CD4-positive, alpha-beta T cell treated with Interleukin-17A for 1 hour (primary cell): ENCODE measurements around the gene ANKRD34C.

Experiments
- DNase-seq: peaks from one replicate; pipeline ENCODE4 v3.0.0-alpha.2; 2020

The ANKRD34C gene

GRCh38 chr15:79282371-79283251, at the start of gene ANKRD34C:
ANKRD34C (plus strand) TSS chr15:79282722; CDS start chr15:79293285, 10,563 bp downstream.
- no peak for DNase-seq

- no peak for DNase-seq
These were observed 49.3 kb upstream of the ANKRD34C start for GRCh38 chr15:79233236-79233635.

- no peak for DNase-seq
These were observed 42.5 kb upstream of the ANKRD34C start for GRCh38 chr15:79240036-79240435.

GRCh38 chr15:79243723-79244122, 38.8 kb upstream of the ANKRD34C start:
- DNase-seq, result no peak

- no peak for DNase-seq
These were observed 37.6 kb upstream of the ANKRD34C start for GRCh38 chr15:79244876-79245275.

GRCh38 chr15:79248183-79248582, 34.3 kb upstream of the ANKRD34C start:
- DNase-seq, result no peak

- no peak for DNase-seq
These were observed 25.1 kb upstream of the ANKRD34C start for GRCh38 chr15:79257454-79257853.

GRCh38 chr15:79261836-79262235, 20.7 kb upstream of the ANKRD34C start:
- no peak for DNase-seq

- no peak for DNase-seq
These were observed 17.4 kb upstream of the ANKRD34C start for GRCh38 chr15:79265167-79265566.

GRCh38 chr15:79265987-79266579, 16.4 kb upstream of the ANKRD34C start:
- DNase-seq, result no peak

GRCh38 chr15:79283252-79284048, 928 bp downstream of the ANKRD34C start:
- peak; percentile 3 for DNase-seq

- no peak for DNase-seq
These were observed 8.2 kb downstream of the ANKRD34C start for GRCh38 chr15:79290642-79291275.

- DNase-seq, result no peak
These were observed 9.5 kb downstream of the ANKRD34C start for GRCh38 chr15:79292011-79292410.

GRCh38 chr15:79294075-79294474, 11.6 kb downstream of the ANKRD34C start:
- DNase-seq, result no peak

- no peak for DNase-seq
These were observed 14.1 kb downstream of the ANKRD34C start for GRCh38 chr15:79296583-79296982.

GRCh38 chr15:79299126-79299840, 16.8 kb downstream of the ANKRD34C start:
- no peak for DNase-seq

GRCh38 chr15:79299841-79300235, 17.3 kb downstream of the ANKRD34C start:
- no peak for DNase-seq

- DNase-seq, result no peak
These were observed 24.7 kb downstream of the ANKRD34C start for GRCh38 chr15:79307251-79307650.

- DNase-seq, result no peak
These were observed 26.4 kb downstream of the ANKRD34C start for GRCh38 chr15:79308874-79309273.

- DNase-seq, result no peak
These were observed 28.1 kb downstream of the ANKRD34C start for GRCh38 chr15:79310612-79310984.

- peak; percentile 86 for DNase-seq
These were observed 28.7 kb downstream of the ANKRD34C start, which contains the start of gene TMED3 for GRCh38 chr15:79310985-79311900. TMED3 (plus strand) TSS chr15:79311112; CDS start chr15:79311250, 138 bp downstream.
